Activated naive CD4-positive, alpha-beta T cell treated with anti-CD3 and anti-CD28 coated beads, Interleukin-2, amount 50 U/mL, for 72 hours (primary cell): ENCODE results near the gene ACER1. TPM values are rescaled to one million over a fixed set of nuclear protein-coding genes. Genes with fewer than 3 reads are reported as not detected.
A peak's percentile ranks its signal among the peaks of the same experiment; 100 is the strongest.
"Not testable (repeated sequence)": the region's sequence is repeated elsewhere in the genome, so short reads cannot be mapped to it uniquely, and the experiment has no call there.

ENCODE experiments used
- ATAC-seq, 2 donors: fragments of 150-1000 bp; cut with Tn5 transposase; 2 replicates each; pipeline ENCODE4 v1.10.0; 2021; ENCODE audit warnings: mild to moderate bottlenecking in 2 of 2, moderate library complexity in 2 of 2
- DNase-seq, 2 donors: peaks; one replicate each; pipeline ENCODE4 v3.0.0; 2021 to 2022; ENCODE audit warnings: low spot score in 2 of 2
- H3K27ac Mint-ChIP-seq, 2 donors: one replicate each; pipeline ENCODE4 v1.8.0; 2022; ENCODE audit warnings: mild to moderate bottlenecking in 2 of 2, mixed read lengths in 2 of 2
- H3K36me3 Mint-ChIP-seq, 2 donors: one replicate each; pipeline ENCODE4 v1.8.0; 2022; ENCODE audit warnings: mixed read lengths in 2 of 2
- H3K9me3 Mint-ChIP-seq, 2 donors: one replicate each; pipeline ENCODE4 v1.8.0; 2022; ENCODE audit warnings: mixed read lengths in 2 of 2
- total RNA-seq, 2 donors: library from RNA; stranded (reverse); gene quantifications; one replicate each; pipeline ENCODE4 v1.2.3, GENCODE V29; 2022

Gene ACER1
- total RNA-seq, 2 donors from 2014 or later = 0.52 TPM; not detected in 1

- Mint-ChIP-seq H3K27ac (peak overlapping the region in 1 of 2 donors; percentile 38), H3K9me3 (peaks cover 0 to 6% of the 10 kb centered on the region in 2 donors), H3K36me3 (no peaks in the 10 kb centered on the region)
- DNase-seq (no peak), ATAC-seq (no peak)
Observed at GRCh38 chr19:6324757-6325156, 8.7 kb downstream of the ACER1 start.

GRCh38 chr19:6322284-6322683 lies 11.1 kb downstream of the ACER1 start:
- DNase-seq (no peak), ATAC-seq (no peak)
- Mint-ChIP-seq H3K9me3 (peaks cover 0 to 6% of the 10 kb centered on the region in 2 donors), H3K36me3 (no peaks in the 10 kb centered on the region), H3K27ac (no peak overlapping the region)

GRCh38 chr19:6319376-6319775 lies 14.0 kb downstream of the ACER1 start:
- Mint-ChIP-seq H3K9me3 (peaks cover 0 to 6% of the 10 kb centered on the region in 2 donors), H3K27ac (peak overlapping the region in 1 of 2 donors; percentile 53), H3K36me3 (no peaks in the 10 kb centered on the region)
- no peak for ATAC-seq
- no peak for DNase-seq

- H3K36me3 Mint-ChIP-seq = no peaks in the 10 kb centered on the region
- peaks cover 0 to 6% of the 10 kb centered on the region in 2 donors for H3K9me3 Mint-ChIP-seq
- ATAC-seq (peak; percentile 81 to 82), DNase-seq (no peak)
- no peak overlapping the region for H3K27ac Mint-ChIP-seq
Observed at GRCh38 chr19:6318772-6319171, 14.6 kb downstream of the ACER1 start.

GRCh38 chr19:6315646-6316045 lies 17.8 kb downstream of the ACER1 start:
- not testable (repeated sequence) for DNase-seq, H3K27ac Mint-ChIP-seq, ATAC-seq, H3K9me3 Mint-ChIP-seq, H3K36me3 Mint-ChIP-seq

GRCh38 chr19:6313398-6313969 lies 19.9 kb downstream of the ACER1 start:
- no peaks in the 10 kb centered on the region for H3K9me3 Mint-ChIP-seq
- ATAC-seq (no peak), DNase-seq (no peak)
- H3K27ac Mint-ChIP-seq = no peak overlapping the region
- no peaks in the 10 kb centered on the region for H3K36me3 Mint-ChIP-seq

- ATAC-seq (no peak), DNase-seq (no peak)
Observed at GRCh38 chr19:6312018-6312417, 21.4 kb downstream of the ACER1 start.

GRCh38 chr19:6298413-6298812 lies 35.0 kb downstream of the ACER1 start:
- DNase-seq = no peak
- no peak overlapping the region for H3K27ac Mint-ChIP-seq
- H3K36me3 Mint-ChIP-seq = peaks cover 0 to 10% of the 10 kb centered on the region in 2 donors
- ATAC-seq = no peak
- H3K9me3 Mint-ChIP-seq = peaks cover 0 to 4% of the 10 kb centered on the region in 2 donors

More at GRCh38 chr19:6312018-6312417, 21.4 kb downstream of the ACER1 start:
- Mint-ChIP-seq H3K27ac (no peak overlapping the region), H3K9me3 (no peaks in the 10 kb centered on the region), H3K36me3 (no peaks in the 10 kb centered on the region)

GRCh38 chr19:6297202-6297601 lies 36.2 kb downstream of the ACER1 start:
- ATAC-seq = no peak
- Mint-ChIP-seq H3K9me3 (peaks cover 0 to 4% of the 10 kb centered on the region in 2 donors), H3K27ac (no peak overlapping the region), H3K36me3 (peaks cover 7 to 17% of the 10 kb centered on the region in 2 donors)
- no peak for DNase-seq

GRCh38 chr19:6292006-6292405 lies 41.4 kb downstream of the ACER1 start:
- peaks cover 43 to 60% of the 10 kb centered on the region in 2 donors for H3K36me3 Mint-ChIP-seq
- peaks cover 17 to 34% of the 10 kb centered on the region in 2 donors for H3K9me3 Mint-ChIP-seq
- no peak for DNase-seq
- H3K27ac Mint-ChIP-seq = no peak overlapping the region
- no peak for ATAC-seq

GRCh38 chr19:6288737-6289136 lies 44.7 kb downstream of the ACER1 start:
- no peak for DNase-seq
- H3K27ac Mint-ChIP-seq = no peak overlapping the region
- ATAC-seq = no peak
- peaks cover 17 to 30% of the 10 kb centered on the region in 2 donors for H3K9me3 Mint-ChIP-seq
- H3K36me3 Mint-ChIP-seq = peaks cover 43 to 50% of the 10 kb centered on the region in 2 donors

GRCh38 chr19:6287269-6287885 lies 46.0 kb downstream of the ACER1 start:
- ATAC-seq (no peak), DNase-seq (no peak)
- H3K9me3 Mint-ChIP-seq = peaks cover 17 to 30% of the 10 kb centered on the region in 2 donors
- H3K36me3 Mint-ChIP-seq = peaks cover 36 to 43% of the 10 kb centered on the region in 2 donors
- H3K27ac Mint-ChIP-seq = no peak overlapping the region

- DNase-seq (no peak), ATAC-seq (no peak)
- Mint-ChIP-seq H3K27ac (no peak overlapping the region), H3K9me3 (peaks cover 17 to 26% of the 10 kb centered on the region in 2 donors), H3K36me3 (peaks cover 32 to 38% of the 10 kb centered on the region in 2 donors)
Observed at GRCh38 chr19:6286676-6287075, 46.7 kb downstream of the ACER1 start.

- H3K9me3 Mint-ChIP-seq, H3K27ac Mint-ChIP-seq, ATAC-seq, DNase-seq: not testable (repeated sequence)
- H3K36me3 Mint-ChIP-seq = peaks cover 17 to 19% of the 10 kb centered on the region in 2 donors
Observed at GRCh38 chr19:6282393-6282792, 51.0 kb downstream of the ACER1 start.

GRCh38 chr19:6279931-6280591 lies 53.4 kb downstream of the ACER1 start, which contains the start of gene MLLT1:
MLLT1 (minus strand) TSS chr19:6279975; CDS start chr19:6279784, 191 bp downstream.
- Mint-ChIP-seq H3K27ac (peak within 1 kb of the TSS; percentile 96 to 99), H3K9me3 (no peaks in the 10 kb centered on the region), H3K36me3 (peaks cover 16% of the 10 kb centered on the region in 2 donors)
- ATAC-seq (peak; percentile 98), DNase-seq (peak; percentile 97)

- Mint-ChIP-seq H3K27ac (peak overlapping the region in 1 of 2 donors; percentile 96), H3K9me3 (no peaks in the 10 kb centered on the region), H3K36me3 (peaks cover 16% of the 10 kb centered on the region in 2 donors)
- DNase-seq (no peak), ATAC-seq (peak; percentile 47 to 53)
Observed at GRCh38 chr19:6279620-6279930, 53.8 kb downstream of the ACER1 start.
